Gastrocnemius medialis (tissue), 4 donors: ENCODE measurements around the gene FHIP1B. TPM values are rescaled to one million over a fixed set of nuclear protein-coding genes. Genes with fewer than 3 reads are reported as not detected.

ENCODE experiments used
- ATAC-seq, 2 donors: fragments of 150-250 bp; one replicate each; pipeline ENCODE4 v1.9.1; 2016
- DNase-seq, 2 donors: peaks; one replicate each; pipeline ENCODE4 v3.0.0-alpha.2; 2019
- H3K27ac ChIP-seq, 4 donors: fragments of 200-600 bp; sonication (generic); 1 replicate in 1 of 4; 2 replicates in 3 of 4; pipeline ENCODE4 v1.5.1; 2016 to 2018; ENCODE audit warnings: mild to moderate bottlenecking in 2 of 4, moderate library complexity in 1 of 4
- H3K27me3 ChIP-seq, 3 donors: fragments of 200-600 bp; sonication (generic) in 2 of 3; 1 replicate in 1 of 3; 2 replicates in 2 of 3; pipeline versions ENCODE4 v1.5.1 to v1.6.0; 2016 to 2019; ENCODE audit warnings: mild to moderate bottlenecking in 1 of 3, moderate library complexity in 1 of 3
- H3K36me3 ChIP-seq, 2 donors: fragments of 200-600 bp; sonication (generic) in 1 of 2; one replicate each; pipeline ENCODE4 v1.5.1; 2017 to 2018
- H3K4me1 ChIP-seq, 2 donors: fragments of 200-600 bp; sonication (generic) in 1 of 2; one replicate each; pipeline ENCODE4 v1.5.1; 2016 to 2017; ENCODE audit warnings: mild to moderate bottlenecking in 2 of 2
- H3K4me3 ChIP-seq, 4 donors: fragments of 200-600 bp; sonication (generic) in 3 of 4; 1 replicate in 1 of 4; 2 replicates in 3 of 4; pipeline ENCODE4 v1.5.1; 2016 to 2019; ENCODE audit warnings: mild to moderate bottlenecking in 2 of 4
- H3K9me3 ChIP-seq, 3 donors: fragments of 200-600 bp; sonication (generic) in 2 of 3; 1 replicate in 1 of 3; 2 replicates in 2 of 3; pipeline ENCODE4 v1.5.1; 2016 to 2019
- POLR2A ChIP-seq, 2 donors: fragments of 450-650 bp; IDR thresholded peaks; one replicate each; pipeline ENCODE4 v1.6.1; 2017; ENCODE audit warnings: antibody characterized with exemption in 2 of 2, mild to moderate bottlenecking in 2 of 2, moderate library complexity in 2 of 2
- in situ Hi-C, 4 donors: fragments of 200-750 bp; cut with MboI; loops; one replicate each; pipeline versions ENCODE4 v1.15.0 to v1.8.0; 2017; ENCODE audit warnings: low sequenced_read_pairs in 4 of 4
- intact Hi-C: fragments of 100-400 bp; cut with DNase I; formaldehyde crosslinking; loops from one replicate; pipeline ENCODE4 v1.15.1; 2023; ENCODE audit warnings: low total_unique reads
- total RNA-seq, 4 donors: library from RNA; depleted of rRNA; stranded (reverse); fragments of >200 nt; gene quantifications; one replicate each; pipeline versions ENCODE4 v1.1.0 to v1.2.3, GENCODE V29; 2016
- TF ChIP-seq, protein P1 (sequence below), 5 experiments: fragments of 450-650 bp in 3 of 5; fragments of 200-600 bp in 2 of 5; sonication (generic) in 2 of 5; IDR thresholded peaks in 4 of 5; conservative IDR thresholded peaks in 1 of 5; 1 replicate in 4 of 5; 2 replicates in 1 of 5; pipeline ENCODE4 v1.5.1; 2016 to 2019; ENCODE audit warnings: antibody characterized with exemption in 5 of 5, mild to moderate bottlenecking in 3 of 5, moderate library complexity in 3 of 5

FHIP1B gene
- total RNA-seq, 4 donors from 2014 or later = 23.9 to 41.7 (median 33.9) TPM

DNA sequence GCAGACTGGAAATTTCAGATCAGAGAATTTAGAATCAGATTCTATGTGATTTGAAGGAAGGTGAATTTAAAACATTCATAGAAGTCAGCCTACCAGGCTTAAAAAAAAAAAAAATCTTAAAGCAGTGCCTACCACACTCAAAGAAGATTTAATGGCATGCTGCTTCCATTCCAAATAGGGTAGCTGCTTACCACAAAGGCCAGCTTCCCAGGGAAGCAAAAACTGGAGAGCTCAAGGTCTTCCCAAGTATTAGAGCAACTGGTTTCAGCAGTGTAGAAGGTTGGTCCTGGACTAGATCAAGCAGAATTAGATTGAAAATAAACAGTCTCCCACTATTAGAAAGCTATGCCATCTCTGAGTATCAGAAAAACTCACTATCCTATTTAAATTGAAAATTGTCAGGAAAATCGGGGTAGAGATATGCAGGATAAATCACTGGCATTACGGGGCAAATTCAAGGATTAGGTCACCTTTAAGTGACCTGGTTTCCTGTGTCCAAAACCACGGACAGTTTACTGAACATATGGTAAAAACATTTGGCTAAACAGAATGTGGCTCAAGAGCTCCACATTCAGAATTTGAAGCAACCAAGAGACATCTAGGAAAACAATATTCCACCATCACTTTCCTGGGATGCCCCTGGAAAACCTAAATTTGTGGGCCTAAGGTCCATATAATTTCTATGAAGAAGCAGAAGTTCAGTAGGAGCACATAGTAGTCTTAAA lies 27.8 kb downstream of the FHIP1B start:
- H3K9me3 ChIP-seq = no peaks in the 10 kb centered on the region
- H3K36me3 ChIP-seq = peaks cover 0 to 24% of the 10 kb centered on the region in 2 donors
- H3K27ac ChIP-seq = no peak overlapping the region
- DNase-seq (no peak), ATAC-seq (no peak)
- no peak for TF ChIP-seq POLR2A (IDR thresholded peaks at IDR 0.05)
- TF ChIP-seq, protein P1, sequence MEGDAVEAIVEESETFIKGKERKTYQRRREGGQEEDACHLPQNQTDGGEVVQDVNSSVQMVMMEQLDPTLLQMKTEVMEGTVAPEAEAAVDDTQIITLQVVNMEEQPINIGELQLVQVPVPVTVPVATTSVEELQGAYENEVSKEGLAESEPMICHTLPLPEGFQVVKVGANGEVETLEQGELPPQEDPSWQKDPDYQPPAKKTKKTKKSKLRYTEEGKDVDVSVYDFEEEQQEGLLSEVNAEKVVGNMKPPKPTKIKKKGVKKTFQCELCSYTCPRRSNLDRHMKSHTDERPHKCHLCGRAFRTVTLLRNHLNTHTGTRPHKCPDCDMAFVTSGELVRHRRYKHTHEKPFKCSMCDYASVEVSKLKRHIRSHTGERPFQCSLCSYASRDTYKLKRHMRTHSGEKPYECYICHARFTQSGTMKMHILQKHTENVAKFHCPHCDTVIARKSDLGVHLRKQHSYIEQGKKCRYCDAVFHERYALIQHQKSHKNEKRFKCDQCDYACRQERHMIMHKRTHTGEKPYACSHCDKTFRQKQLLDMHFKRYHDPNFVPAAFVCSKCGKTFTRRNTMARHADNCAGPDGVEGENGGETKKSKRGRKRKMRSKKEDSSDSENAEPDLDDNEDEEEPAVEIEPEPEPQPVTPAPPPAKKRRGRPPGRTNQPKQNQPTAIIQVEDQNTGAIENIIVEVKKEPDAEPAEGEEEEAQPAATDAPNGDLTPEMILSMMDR (IDR thresholded peaks at IDR 0.05 in 4 of 5, conservative IDR thresholded peaks at IDR 0.05 in 1 of 5) = no peak
- intact Hi-C loops = no loop called here
- H3K4me3 ChIP-seq = no peak overlapping the region
- H3K4me1 ChIP-seq = no peaks in the 10 kb centered on the region
- in situ Hi-C loops = no loop called here
- no peaks in the 10 kb centered on the region for H3K27me3 ChIP-seq

DNA sequence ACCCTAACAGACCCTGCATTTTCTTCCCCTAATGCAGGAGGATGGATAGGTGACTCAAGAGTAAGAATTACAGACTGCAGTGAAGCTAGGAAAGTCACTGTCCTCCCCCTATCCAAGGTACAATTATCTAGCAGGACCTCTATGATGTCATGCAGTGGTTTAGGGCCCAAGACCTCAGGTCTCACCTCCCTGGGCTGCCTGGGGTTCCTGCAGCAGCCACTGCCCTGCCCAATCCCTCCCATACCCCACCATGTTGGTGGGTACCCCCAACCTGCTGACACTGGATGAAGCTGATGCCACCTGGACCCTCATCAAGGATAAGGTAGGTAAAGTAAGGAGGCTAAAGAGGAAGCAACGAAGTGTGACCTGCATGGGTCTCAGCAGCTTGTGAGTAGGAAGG lies 29.1 kb downstream of the FHIP1B start, which contains the start of gene C11orf42:
TSS of gene C11orf42 (plus strand) at position 192 of the 400 bp plus-strand sequence. CDS start at position 251, 59 bp downstream.
- H3K4me1 ChIP-seq = no peaks in the 10 kb centered on the region
- H3K9me3 ChIP-seq = no peaks in the 10 kb centered on the region
- H3K27me3 ChIP-seq = no peaks in the 10 kb centered on the region
- no peak within 1 kb of the TSS for H3K27ac ChIP-seq
- ATAC-seq (no peak), DNase-seq (no peak)
- no peak within 1 kb of the TSS for H3K4me3 ChIP-seq
- peaks cover 0 to 12% of the 10 kb centered on the region in 2 donors for H3K36me3 ChIP-seq
- TF ChIP-seq POLR2A (IDR thresholded peaks at IDR 0.05) = no peak
- TF ChIP-seq, protein P1 (IDR thresholded peaks at IDR 0.05 in 4 of 5, conservative IDR thresholded peaks at IDR 0.05 in 1 of 5) = no peak
- in situ Hi-C loops (no loop called here), intact Hi-C loops (no loop called here)

DNA sequence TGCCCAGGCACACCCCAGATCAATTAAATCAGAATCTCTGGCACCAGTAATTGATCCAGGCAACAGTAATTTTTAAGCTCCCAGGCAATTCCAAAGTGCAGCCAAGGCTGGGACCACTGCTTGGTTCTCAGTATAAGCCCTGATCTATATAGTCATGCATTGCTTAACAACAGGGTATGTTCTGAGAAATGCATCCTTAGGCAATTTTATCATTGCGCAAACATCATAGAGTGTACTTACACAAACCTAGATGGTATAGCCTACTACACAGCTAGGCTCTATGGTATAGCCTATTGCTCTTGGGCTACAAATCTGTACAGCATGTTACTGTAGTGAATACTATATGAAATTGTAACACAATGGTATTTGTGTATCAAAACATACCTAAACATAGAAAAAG lies 29.7 kb downstream of the FHIP1B start:
- TF ChIP-seq POLR2A (IDR thresholded peaks at IDR 0.05) = no peak
- TF ChIP-seq, protein P1 (IDR thresholded peaks at IDR 0.05 in 4 of 5, conservative IDR thresholded peaks at IDR 0.05 in 1 of 5) = no peak
- intact Hi-C loops (no loop called here), in situ Hi-C loops (no loop called here)
- DNase-seq (no peak), ATAC-seq (no peak)
- Histone ChIP-seq H3K27me3 (no peaks in the 10 kb centered on the region), H3K4me3 (no peak overlapping the region), H3K27ac (no peak overlapping the region), H3K4me1 (no peaks in the 10 kb centered on the region), H3K9me3 (no peaks in the 10 kb centered on the region), H3K36me3 (peaks cover 0 to 6% of the 10 kb centered on the region in 2 donors)

DNA sequence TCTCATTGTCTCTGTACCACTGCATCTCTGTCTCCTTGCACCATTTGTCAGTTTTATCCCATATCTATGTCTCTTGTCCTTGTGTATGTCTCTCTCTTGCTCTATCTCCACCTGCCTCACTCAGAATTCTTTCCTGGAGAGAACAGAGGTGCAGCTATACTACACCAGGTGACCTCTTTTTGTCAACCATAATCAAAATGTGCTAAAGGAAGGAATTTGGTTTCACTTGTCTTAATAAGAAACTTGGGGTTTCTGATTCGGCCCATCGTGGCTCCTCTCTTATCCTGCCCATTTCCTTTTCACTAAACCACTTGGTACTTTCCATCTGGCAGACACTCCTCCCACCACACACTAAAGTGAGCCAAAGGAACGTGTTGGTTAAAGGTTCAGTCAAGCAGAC lies 31.1 kb downstream of the FHIP1B start:
- peaks cover 0 to 5% of the 10 kb centered on the region in 2 donors for H3K36me3 ChIP-seq
- in situ Hi-C loops = no loop called here

More for the DNA sequence above, 31.1 kb downstream of the FHIP1B start:
- Histone ChIP-seq H3K4me3 (no peak overlapping the region), H3K9me3 (no peaks in the 10 kb centered on the region), H3K4me1 (no peaks in the 10 kb centered on the region), H3K27ac (no peak overlapping the region), H3K27me3 (no peaks in the 10 kb centered on the region)
- intact Hi-C loops = no loop called here
- ATAC-seq (no peak), DNase-seq (no peak)
- no peak for TF ChIP-seq POLR2A (IDR thresholded peaks at IDR 0.05)
- TF ChIP-seq, protein P1 (IDR thresholded peaks at IDR 0.05 in 4 of 5, conservative IDR thresholded peaks at IDR 0.05 in 1 of 5) = no peak
